HK-2 (cell line): ENCODE data around the gene OAT.
"Not testable (repeated sequence)": the region's sequence is repeated elsewhere in the genome, so short reads cannot be mapped to it uniquely, and the experiment has no call there.

Experiments
- DNase-seq: peaks from one replicate; pipeline ENCODE4 v3.0.0-alpha.2; 2018; ENCODE audit not compliant: unreplicated experiment

The OAT gene

DNA sequence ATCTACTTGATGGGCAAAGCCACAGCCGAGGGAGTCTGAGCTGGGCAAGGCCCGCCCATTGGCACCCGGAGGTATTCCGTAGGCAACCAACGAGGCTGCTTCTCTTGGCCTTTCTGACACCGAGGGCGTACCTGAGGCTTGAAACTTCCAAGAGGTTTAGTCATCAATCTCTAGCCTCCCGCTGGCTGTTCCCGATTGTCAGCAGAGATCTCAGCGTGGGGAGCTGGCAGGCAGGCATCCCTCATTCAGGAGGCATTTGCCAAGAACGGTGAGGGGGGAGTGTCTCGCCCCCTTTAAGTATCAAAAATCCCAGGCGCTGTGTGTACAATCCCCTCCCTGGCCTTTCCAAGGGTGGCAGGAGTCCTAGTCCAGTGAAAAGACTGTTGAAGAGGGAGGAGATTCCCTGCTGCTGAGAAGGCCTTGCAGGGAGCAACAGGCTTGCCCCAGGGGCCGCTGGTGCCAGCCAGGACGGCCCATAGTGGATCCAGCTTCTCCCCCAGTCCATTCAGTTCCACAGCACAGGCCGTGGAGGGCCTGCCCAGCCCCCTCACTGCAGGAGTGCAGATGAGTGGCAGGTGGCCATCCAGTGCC lies 39.7 kb downstream of the OAT start:
- peak; percentile 72 for DNase-seq

DNA sequence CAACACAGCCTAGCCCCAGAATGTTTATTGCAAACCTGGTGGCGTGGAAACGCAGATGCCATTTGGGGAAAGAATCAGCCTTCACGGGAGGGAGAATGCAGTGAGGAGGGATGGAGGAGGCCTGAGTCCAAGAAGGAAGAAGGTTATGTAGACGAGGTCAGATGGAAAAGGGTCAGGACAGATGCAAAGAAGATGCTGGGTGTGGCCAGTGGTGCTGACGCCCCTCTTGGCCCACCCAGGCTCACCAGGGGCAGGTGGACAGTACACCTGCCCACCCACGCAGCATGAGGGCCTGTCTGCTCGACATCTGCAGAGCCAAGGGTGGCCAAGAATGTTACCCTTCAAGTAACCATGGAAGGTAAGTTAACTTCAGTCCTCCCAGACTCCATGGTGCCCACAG lies 40.5 kb downstream of the OAT start:
- no peak for DNase-seq

DNA sequence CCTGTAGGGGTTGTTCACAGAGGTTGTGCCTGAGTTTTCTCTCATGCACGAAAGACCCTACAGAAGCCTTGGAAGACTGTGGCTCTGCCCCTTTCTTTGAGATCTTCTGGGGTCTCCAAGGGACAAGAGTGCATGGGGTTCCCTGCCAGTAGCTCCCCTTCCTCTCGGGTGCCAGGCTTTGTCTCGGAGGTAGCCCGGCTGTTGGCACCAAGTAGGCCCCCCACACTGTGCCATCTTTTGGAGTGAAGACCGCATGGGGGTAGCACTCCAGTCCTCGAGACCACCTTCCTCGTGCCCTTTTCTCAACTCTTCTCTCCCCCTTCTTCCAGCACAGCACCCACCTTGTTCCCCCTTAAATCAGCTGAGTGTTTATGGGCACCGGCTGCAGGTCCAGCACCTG lies 41.6 kb downstream of the OAT start:
- no peak for DNase-seq

DNA sequence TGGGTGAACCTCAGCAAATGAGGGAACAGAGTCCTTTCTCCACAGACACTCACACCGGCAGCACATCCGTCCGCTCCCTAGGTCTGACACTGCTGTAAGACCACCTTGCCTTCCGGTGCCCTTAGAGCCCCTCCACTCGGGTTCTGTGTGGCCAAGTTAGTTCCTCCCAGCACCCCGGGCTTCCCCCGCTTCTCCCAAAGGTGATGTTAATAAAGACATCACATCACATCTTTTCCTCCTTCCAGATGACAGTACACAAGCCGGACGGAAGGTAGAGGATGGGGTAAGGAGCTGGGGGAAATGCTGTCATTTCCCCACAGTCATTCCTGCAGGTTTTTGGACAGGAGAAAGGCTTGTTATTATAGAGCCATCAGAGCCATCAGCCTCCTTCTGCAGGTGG lies 42.3 kb downstream of the OAT start:
- no peak for DNase-seq

DNA sequence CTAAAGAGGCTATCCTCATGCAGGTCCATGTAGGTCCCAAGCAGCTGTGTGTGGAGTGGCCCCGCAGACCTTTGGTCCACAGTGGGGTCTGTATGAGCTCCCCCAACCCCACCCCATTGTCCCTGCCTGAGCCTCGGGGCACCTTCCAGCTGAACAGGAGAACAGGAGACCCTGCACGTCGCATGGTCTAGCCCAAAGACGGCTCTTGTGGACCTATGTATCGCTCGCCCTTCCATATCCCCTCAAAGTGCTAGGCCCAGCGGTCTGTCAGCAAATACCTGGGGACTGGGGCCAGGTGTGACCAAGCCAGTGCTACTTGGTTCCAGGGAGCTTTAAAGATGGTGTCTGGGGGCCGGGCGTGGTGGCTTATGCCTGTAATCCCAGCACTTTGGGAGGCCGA lies 43.0 kb downstream of the OAT start:
- DNase-seq = no peak

DNA sequence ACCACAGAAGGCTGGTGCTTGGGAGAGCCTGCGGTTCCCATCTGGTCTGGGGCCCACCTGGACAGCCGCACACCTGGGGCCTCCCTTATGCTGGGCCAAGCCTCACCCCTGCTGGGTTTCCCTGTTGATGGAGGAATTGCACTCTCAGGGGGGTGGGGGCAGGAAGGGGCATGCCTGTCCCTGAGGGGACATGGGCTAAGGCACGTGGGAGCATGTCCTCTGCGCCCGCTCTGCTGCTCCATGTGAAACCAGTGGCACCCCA lies 43.4 kb downstream of the OAT start:
- DNase-seq = no peak

DNA sequence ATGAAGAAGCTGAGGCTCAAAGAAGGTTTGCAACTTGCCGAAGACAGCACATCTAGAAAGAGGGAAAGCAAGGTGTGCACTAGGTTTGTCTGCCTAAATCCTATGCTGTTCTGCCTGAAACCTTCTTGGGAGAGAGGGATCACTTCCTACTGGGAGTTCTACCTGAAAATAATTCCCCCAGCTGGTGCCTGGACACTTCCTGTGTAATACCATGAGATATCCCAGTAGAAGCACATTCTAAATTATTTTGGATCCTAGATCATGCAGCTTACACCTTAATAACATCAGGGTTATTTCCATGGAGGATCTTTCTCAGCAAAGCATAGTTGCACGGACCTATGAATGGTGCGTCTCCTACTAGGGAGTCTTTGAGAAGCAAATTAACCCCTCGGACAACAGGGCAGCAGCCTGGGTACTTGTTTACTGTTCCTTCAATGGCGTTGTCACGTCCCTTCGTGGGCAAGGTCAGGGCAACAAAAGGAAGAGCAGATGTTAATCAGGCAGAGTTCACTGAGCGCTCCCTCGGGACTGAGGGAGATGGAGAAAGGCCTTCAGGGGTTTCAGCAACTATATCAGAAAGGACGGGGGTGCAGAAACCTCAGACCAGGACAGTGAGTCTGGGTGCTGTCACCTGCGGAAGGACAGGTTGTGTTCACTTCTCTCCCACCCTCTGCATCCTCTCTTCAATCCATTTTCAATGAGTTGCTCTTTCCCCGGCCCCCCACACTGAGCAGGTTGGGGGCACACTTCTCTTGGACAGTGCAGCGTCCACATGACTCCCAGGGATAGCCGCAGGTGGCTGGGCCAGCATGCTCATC lies 44.0 kb downstream of the OAT start:
- DNase-seq = no peak

DNA sequence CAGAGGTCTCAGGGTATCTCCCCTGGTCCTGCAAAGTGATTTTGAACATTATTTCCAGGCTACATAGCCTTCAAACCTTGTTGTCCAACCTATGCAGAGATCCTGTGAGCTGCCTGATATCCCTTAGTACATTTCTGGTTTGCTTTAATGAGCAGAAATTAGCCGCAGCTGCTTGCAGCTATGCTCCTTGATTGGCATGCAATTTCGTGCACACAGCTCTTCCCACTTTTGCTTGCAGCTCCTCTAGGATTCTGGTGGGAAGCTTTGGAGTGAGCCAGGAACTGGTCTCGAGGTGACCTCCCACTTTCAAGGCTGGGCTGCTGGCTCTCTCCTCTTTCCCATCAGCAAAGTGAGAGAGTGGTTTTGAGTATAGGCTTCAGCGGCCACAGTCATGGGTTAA lies 45.8 kb downstream of the OAT start:
- no peak for DNase-seq

DNA sequence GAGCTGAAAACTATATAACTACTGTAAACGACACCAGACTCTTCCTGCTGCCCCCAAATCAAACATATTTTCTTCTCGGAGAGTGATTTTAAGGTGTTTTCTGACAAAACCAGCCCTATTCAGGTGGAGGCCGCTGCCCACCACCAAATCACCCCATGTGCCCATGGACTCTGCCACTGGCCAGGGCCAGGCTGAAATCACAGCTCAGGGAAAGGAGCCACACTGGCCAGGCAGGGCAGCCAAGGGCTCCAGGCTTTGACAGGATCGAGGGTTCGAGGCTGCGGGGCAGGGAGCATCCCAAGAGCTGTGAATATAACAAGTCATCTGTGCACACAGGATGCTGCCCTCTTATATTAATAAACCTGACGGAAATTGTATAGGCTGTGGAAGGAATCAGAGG lies 48.3 kb downstream of the OAT start:
- DNase-seq = no peak

DNA sequence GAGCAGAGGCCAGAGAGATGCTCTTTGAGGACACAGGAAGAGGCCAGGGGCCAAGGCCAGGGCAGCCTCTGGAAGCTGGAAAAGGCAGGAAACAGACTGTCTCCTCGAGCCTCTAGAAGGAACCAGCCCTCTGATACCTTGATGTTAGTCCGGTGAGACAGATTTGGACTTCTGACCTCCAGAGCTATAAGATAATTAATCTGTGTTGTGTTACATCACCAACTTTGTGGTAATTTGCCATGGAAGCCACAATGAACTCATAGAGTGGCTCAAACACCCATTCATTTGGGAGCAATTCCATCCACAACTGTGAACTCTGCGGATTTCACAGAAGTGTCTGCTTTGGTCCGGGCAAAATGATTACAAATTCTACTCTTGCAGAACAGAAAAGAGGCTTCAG lies 48.7 kb downstream of the OAT start:
- no peak for DNase-seq

DNA sequence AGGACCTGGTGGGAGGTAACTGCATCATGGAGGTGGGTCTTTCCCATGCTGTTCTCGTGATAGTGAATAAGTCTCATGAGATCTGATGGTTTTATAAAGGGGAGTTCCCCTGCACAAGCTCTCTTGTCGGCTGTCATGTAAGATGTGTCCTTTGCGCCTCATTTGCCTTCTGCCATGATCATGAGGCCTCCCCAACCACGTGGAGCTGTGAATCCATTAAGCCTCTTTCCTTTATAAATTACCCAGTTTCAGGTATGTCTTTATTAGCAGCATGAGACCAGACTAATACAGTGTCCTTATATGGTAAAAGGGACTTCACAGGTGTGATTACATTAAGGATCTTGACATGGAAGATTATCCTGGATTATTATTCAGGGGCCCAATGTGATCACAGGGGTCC lies 49.2 kb downstream of the OAT start:
- not testable (repeated sequence) for DNase-seq

DNA sequence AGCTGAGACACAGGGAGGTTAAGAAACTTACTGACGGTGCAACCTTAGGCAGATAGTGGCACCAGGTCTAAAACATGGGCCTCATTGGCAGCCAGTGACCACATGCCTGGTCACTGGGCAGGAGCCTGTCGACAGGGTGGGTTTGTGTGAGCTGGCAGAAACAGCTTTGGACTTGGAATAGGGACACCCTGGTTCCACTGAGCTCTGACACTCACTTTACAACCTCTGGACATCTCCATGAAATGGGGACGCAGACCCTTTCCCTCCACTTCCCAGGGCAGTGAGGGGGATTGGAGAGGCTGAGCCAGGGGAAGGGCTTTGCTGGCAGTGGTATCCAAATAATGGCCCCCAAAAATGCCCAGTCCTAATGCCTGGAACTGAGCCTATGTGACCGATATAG lies 49.7 kb downstream of the OAT start:
- DNase-seq = no peak

DNA sequence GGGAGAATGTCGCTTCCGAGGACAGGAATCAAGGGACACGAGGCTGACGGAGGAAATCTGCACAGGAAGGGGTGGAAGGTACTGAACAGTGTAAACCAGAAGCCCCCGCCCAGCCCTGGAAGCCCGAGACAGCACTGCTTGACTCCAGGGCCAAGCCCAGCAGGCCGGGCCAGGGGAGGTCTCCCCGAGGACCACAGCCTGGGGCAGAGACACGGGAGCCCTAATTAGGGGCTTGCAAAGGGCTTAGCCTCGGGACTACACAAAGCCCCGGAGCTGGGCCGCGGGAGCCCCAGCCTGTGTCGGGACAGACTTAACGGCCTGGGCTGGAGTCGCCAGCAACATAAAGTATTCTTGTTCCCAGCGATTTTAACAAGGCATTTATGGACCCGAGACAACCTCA lies 50.8 kb downstream of the OAT start:
- no peak for DNase-seq

DNA sequence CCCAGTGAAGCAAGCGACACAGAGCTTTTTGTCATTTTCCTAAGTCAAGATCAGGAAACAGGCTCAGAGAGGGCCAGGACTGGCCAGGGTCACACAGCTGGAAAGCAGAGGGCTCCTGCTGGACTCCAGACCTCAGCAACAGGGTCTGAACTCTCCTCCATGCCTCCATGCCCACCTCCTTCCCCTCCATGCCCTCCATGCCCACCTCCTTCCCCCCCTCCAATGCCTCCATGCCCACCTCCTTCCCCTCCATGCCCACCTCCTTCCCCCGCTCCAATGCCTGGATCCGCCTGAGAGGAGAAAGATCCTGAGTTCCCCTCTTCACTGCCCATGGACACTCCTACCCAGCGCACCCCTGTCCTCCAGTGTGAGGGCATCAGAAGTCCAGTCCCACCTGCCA lies 51.3 kb downstream of the OAT start:
- no peak for DNase-seq

DNA sequence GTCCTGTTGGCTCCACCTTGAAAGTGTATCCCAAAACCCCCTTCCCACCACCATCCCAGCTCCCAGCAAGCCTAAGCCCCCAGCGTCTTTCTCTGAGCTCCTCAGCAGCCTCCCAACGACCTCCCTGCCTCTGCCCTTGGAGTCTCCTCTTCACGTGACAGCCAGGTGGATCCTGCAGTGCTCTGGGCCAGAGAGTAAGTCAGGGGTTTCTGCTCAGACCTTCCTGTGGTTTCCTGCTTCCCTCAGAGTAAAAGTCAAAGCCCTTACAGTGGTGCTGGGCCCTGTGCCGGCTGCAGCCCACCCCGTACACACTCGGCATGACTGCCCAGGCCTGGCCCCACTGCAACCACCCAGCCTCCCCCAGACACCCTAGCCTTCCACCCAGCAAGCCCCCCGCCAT lies 51.9 kb downstream of the OAT start:
- DNase-seq = no peak

DNA sequence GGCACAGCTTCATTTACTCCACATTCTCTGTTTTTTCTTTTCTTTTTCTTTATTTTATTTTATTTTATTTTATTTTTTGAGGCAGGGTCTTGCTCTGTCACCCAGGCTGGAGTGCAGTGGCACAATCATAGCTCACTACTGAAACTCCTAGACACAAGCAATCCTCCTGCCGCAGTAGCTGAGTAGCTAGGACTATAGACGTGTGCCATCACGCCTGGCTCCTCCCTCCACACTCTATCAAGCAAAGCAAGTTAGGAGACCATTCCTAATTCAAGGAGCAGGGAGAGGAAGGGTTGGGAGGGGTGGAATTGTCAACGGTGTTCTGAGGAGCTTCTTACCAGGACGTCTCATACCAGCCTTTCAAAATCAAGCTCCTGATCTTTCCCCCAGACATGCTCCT lies 52.4 kb downstream of the OAT start:
- no peak for DNase-seq

DNA sequence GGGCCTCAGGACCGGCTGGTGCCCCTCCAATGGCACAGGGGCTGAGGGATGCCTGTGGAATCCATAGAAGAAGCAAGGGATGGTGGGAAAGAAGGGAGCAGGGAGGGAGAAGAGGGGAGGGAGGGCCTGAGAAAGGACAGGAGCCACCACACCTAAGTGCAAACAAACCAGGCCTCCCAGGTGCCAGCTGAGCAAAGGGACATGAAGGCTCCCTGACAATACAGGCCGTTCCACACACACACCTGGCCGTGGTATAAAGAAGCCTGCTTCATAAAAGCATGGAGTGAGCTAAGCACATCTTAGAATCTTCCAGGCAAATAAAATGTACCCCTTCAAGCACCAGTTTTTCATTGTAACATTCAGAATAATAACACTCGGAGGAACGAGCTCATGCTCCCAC lies 54.0 kb downstream of the OAT start:
- no peak for DNase-seq

DNA sequence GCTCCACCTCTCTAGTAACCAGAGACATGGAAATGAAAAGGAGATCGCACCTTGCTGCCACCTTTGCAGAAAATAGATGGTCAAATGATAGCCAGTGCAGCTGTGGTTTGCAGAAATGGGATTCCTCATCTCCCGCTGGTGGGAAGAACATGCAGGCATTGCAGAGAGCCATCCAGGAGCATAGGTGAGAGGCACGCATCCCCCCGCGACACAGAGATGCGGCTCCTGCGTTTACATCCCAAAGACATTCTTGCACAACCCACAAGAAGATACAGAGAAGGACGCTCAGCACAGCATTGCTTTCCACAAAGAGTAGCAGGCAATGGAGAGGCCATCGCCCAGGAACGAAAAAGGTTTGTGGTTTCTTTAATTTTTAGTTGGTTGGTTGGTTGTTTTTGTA lies 56.2 kb downstream of the OAT start:
- no peak for DNase-seq

DNA sequence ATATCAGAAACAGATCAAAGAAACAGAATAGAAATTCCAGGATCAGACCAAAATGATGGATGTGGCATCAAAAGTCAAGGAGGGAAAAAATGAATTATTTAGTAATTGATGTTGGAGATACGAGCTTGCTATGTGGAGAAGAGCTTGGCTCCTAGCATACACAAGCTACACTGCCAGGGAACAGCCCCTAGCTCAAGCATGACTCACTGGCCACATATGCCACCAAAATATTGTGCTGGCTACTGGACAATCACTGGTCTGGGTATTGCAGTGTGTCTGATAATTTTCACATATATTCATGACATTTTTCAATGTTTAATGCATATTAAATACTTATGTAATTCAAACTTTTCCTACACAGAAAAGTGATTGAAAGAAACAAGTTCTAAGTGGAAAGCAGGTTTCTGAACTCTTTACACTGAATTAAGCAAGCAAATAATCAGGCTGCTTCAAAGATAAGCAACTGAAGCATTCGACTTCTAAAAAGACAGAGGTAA lies 59.3 kb downstream of the OAT start:
- no peak for DNase-seq

DNA sequence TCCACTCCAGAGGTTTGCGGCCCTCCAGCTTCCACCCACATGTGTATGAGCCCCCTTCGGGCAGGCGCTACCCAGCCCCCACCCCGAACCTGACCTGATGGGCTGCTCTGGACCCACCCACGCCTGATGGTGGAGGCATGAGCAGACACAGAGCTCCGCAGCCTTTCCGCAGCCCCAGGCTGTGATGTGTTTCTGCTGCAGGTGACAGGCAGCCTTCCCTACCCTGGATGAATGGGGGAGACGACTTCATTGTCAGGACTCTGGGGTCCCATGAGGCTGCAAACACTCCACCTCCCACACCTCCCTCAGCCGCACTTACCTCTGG lies 61.2 kb downstream of the OAT start:
- no peak for DNase-seq

DNA sequence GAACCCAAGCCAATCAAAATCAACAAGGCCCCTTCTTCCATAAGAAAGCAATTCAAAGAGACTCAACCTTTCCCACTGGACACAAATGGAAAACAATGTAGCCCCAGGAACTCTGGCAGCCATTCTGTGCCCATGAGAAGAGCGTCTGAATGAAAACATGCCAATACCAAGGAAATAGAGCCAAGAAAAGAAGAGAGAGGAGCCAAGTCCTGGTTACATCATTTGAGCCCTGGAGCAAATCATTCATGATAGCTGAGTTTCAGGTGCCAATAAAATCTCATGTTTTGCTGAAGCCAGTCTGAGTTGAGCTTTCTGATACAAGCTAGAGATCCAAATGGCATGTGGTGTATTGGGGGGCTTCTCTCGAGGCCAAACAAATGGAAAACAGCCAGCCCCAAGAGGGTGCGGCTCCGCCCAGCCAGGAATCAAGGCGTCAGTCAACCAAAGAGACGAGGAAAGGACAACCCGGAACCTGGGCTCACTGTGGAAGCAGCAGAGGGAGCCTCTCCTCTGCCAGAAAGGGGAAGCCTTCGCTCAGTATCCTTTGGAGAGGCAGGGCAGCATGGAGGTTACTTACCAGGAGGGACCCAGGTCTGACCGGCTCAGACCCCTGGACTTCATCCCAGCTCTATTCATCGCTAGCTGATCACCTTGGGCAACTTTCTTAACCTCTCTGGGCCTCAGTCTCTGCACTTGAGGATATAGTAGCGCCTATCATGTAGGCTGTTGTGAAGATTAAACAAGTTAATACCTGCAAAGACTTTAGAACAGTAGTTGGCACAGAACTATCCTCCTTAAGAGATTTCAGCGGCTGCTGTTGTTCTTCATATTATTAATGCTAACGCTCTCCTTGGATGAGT lies 61.8 kb downstream of the OAT start:
- DNase-seq = no peak

DNA sequence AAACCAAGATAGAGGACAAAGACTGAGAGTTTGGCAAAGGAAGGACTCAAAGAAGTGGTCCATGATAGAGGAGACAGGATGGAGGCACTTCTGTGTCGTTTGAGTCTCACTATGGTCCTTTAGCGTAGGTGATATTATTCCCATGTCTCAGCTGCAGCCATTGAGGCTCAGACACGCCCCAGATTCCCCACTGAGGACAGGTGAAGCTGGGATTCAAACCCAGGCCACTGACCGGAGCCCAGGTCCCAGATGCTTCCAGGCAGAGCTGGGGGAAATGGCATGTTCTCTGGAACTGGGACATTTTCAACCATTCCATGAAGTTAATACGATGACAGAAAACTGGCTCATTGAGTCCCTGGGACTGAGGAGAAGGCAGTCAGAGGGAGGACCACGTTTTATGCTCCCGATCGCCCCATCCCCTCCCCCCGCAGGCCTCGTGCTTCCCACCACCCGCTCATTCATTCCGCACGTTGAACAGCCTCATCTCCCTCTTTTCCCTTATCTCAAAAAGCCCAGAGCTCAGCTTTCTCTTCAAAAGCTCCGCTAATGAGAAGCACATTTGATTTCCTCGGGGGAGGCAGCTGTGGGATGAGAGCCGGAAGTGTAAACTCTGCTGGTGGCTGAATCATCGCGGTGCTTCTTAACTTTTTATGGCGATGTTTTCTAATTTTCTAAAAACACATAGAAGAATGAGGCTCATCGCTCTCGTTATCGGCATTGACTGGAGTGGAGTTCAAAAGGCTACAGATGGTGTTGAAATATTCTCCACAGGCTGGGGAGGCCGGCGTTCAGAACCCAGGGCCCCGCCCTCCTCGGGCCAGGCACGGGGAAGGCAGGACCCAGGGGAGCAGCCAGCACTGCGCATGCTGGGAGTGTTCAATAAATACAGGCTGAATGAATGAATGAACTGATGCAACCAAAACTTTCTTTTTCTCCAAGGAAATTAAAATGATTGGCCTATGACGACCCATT lies 64.0 kb downstream of the OAT start:
- DNase-seq = peak; percentile 25
